IMR-90 (cell line): ENCODE measurements around the gene RGS10. TPM values are rescaled to one million over a fixed set of nuclear protein-coding genes. Genes with fewer than 3 reads are reported as not detected.
A peak's percentile ranks its signal among the peaks of the same experiment; 100 is the strongest.

Experiments used
- ATAC-seq: fragments of 200-7000 bp; cut with Tn5 transposase; 2 replicates; pipeline ENCODE4 v1.9.1; 2020; ENCODE audit warnings: low read depth, mild to moderate bottlenecking, moderate library complexity
- BruUV-seq: library from RNA; stranded (reverse); fragments of 400-500 nt; replicated peaks from 2 replicates; lab custom pipeline; 2021; lab: Mats Ljungman, UMichigan
- CTCF ChIA-PET: fragments of 300-600 bp; formaldehyde crosslinking; extraction: SDS; loops from one replicate; lab custom pipeline; 2021; ENCODE audit warnings: antibody characterized with exemption; lab: Yijun Ruan, JAX
- POLR2A ChIA-PET: fragments of 300-600 bp; sonication (Branson Sonifier 250); formaldehyde crosslinking; loops from one replicate; lab custom pipeline; 2022; ENCODE audit warnings: antibody characterized with exemption; ENCODE audit not compliant: unreplicated experiment; lab: Charles Lee
- DNase-seq: peaks from one replicate; pipeline ENCODE4 v3.0.0; 2013
- H2AFZ ChIP-seq: replicated peaks from 2 replicates; pipeline ENCODE3; 2013; ENCODE audit warnings: low read length, mild to moderate bottlenecking; ENCODE audit not compliant: poor library complexity
- H2AK5ac ChIP-seq: 2 replicates; pipeline ENCODE4 v1.6.1; 2013; ENCODE audit warnings: low read depth, low read length, inconsistent platforms
- H2AK9ac ChIP-seq: replicated peaks from 2 replicates; pipeline ENCODE3; 2013; ENCODE audit warnings: mild to moderate bottlenecking, low read depth, low read length, moderate library complexity; ENCODE audit not compliant: poor library complexity
- H2BK120ac ChIP-seq: 2 replicates; pipeline ENCODE4 v1.6.1; 2013; ENCODE audit warnings: low read depth, low read length, inconsistent platforms
- H2BK15ac ChIP-seq: 3 replicates; pipeline ENCODE4 v1.6.1; 2013; ENCODE audit warnings: low read depth, low read length, inconsistent platforms
- H2BK20ac ChIP-seq: 2 replicates; pipeline ENCODE4 v1.6.1; 2013; ENCODE audit warnings: low read depth, mild to moderate bottlenecking, inconsistent platforms, low read length, moderate library complexity
- H2BK5ac ChIP-seq: 2 replicates; pipeline ENCODE4 v1.6.1; 2013; ENCODE audit warnings: mild to moderate bottlenecking, low read depth, low read length, inconsistent platforms; ENCODE audit not compliant: poor library complexity, severe bottlenecking
- H3K14ac ChIP-seq: replicated peaks from 2 replicates; pipeline ENCODE4 v1.6.1; 2013; ENCODE audit warnings: low read depth, low read length, inconsistent platforms
- H3K18ac ChIP-seq: 2 replicates; pipeline ENCODE4 v1.6.1; 2013; ENCODE audit warnings: low read depth, low read length, control low read depth
- H3K23ac ChIP-seq: 2 replicates; pipeline ENCODE4 v1.6.1; 2013; ENCODE audit warnings: low read depth, low read length, inconsistent platforms
- H3K27ac ChIP-seq: 2 replicates; pipeline ENCODE4 v1.5.1; 2013; ENCODE audit warnings: mild to moderate bottlenecking, control low read depth, low read length; ENCODE audit not compliant: insufficient read depth
- H3K27me3 ChIP-seq: 2 replicates; pipeline ENCODE4 v1.6.1; 2013; ENCODE audit warnings: low read length; ENCODE audit not compliant: control insufficient read depth, insufficient read depth
- H3K36me3 ChIP-seq: 2 replicates; pipeline ENCODE4 v1.6.1; 2013; ENCODE audit warnings: low read length, mixed read lengths; ENCODE audit not compliant: control insufficient read depth, insufficient read depth
- H3K4ac ChIP-seq: 2 replicates; pipeline ENCODE4 v1.6.1; 2013; ENCODE audit warnings: low read depth, low read length, inconsistent platforms
- H3K4me1 ChIP-seq: 2 replicates; pipeline ENCODE4 v1.6.1; 2013; ENCODE audit warnings: low read length, mixed read lengths; ENCODE audit not compliant: control insufficient read depth, insufficient read depth
- H3K4me2 ChIP-seq: 2 replicates; pipeline ENCODE4 v1.6.1; 2013; ENCODE audit warnings: low read depth, mild to moderate bottlenecking, control low read depth, low read length, moderate library complexity
- H3K4me3 ChIP-seq: 2 replicates; pipeline ENCODE4 v1.5.1; 2013; ENCODE audit warnings: low read depth, mild to moderate bottlenecking, control low read depth, low read length, moderate library complexity; ENCODE audit not compliant: insufficient read depth
- H3K56ac ChIP-seq: 2 replicates; pipeline ENCODE4 v1.6.1; 2013; ENCODE audit warnings: low read length, inconsistent platforms; ENCODE audit not compliant: insufficient read depth; ENCODE audit errors: extremely low read depth
- H3K79me1 ChIP-seq, 2 experiments: 2 replicates each; pipeline ENCODE4 v1.6.1; 2013; ENCODE audit warnings: low read length in 2 of 2, inconsistent platforms in 1 of 2, low read depth in 1 of 2
- H3K9ac ChIP-seq: 2 replicates; pipeline ENCODE4 v1.6.1; 2013; ENCODE audit warnings: low read depth, low read length, control low read depth
- H3K9me1 ChIP-seq: 2 replicates; pipeline ENCODE4 v1.6.1; 2013; ENCODE audit warnings: low read length, inconsistent platforms; ENCODE audit not compliant: insufficient read depth
- H3K9me3 ChIP-seq: 2 replicates; pipeline ENCODE4 v1.6.1; 2013; ENCODE audit warnings: low read length; ENCODE audit not compliant: control insufficient read depth, insufficient read depth
- H4K20me1 ChIP-seq: 2 replicates; pipeline ENCODE4 v1.6.1; 2013; ENCODE audit warnings: low read length, inconsistent platforms; ENCODE audit not compliant: insufficient read depth
- H4K5ac ChIP-seq: 2 replicates; pipeline ENCODE4 v1.6.1; 2013; ENCODE audit warnings: mild to moderate bottlenecking, low read depth, low read length, control low read depth
- H4K8ac ChIP-seq, 2 experiments: 2 replicates each; pipeline ENCODE4 v1.6.1; 2013; ENCODE audit warnings: low read depth in 2 of 2, low read length in 2 of 2, control low read depth in 1 of 2, inconsistent platforms in 1 of 2
- H4K91ac ChIP-seq: 2 replicates; pipeline ENCODE4 v1.6.1; 2013; ENCODE audit warnings: low read depth, low read length, inconsistent platforms; ENCODE audit not compliant: insufficient read depth
- CEBPB ChIP-seq: IDR thresholded peaks from 2 replicates; pipeline ENCODE4 v1.6.1; 2012; ENCODE audit warnings: low read depth, low read length, improper control_type of control experiment
- MXI1 ChIP-seq: IDR thresholded peaks from 2 replicates; pipeline ENCODE4 v1.6.1; 2012; ENCODE audit warnings: low read depth, mild to moderate bottlenecking, low read length, moderate library complexity, borderline replicate concordance
- SMC3 ChIP-seq: fragments of 150-350 bp; IDR thresholded peaks from 2 replicates; pipeline ENCODE4 v1.6.1; 2016; ENCODE audit warnings: low read depth, mild to moderate bottlenecking, antibody characterized with exemption, low read length, moderate library complexity
- WGBS, 2 experiments: methylation state at CpG; one replicate each; pipeline versions ENCODE4 v1.1.5 to v1.1.7; 2013; ENCODE audit warnings: missing lambda C conversion rate in 2 of 2; ENCODE audit not compliant: insufficient read length in 1 of 2; ENCODE audit errors: extremely low coverage in 2 of 2; 5-methylcytosine and 5-hydroxymethylcytosine counted together
- dilution Hi-C: fragments of 300-500 bp; cut with HindIII; formaldehyde crosslinking; loops from one replicate; pipeline ENCODE4 v1.14.3; 2018; ENCODE audit warnings: low sequenced_read_pairs; ENCODE audit not compliant: unreplicated experiment
- in situ Hi-C: fragments of 300-500 bp; cut with MboI; formaldehyde crosslinking; loops from 3 replicates; pipeline ENCODE4 v1.14.3; 2019; ENCODE audit warnings: low sequenced_read_pairs, inconsistent platforms, mixed read lengths
- intact Hi-C: fragments of 100-400 bp; cut with micrococcal nuclease; formaldehyde crosslinking; loops from 2 replicates; pipeline ENCODE4 v1.10.0; 2022
- polyA plus RNA-seq, 3 experiments: library from polyadenylated mRNA; depleted of rRNA; stranded (reverse); fragments of >200 nt; gene quantifications; 2 replicates each; pipeline ENCODE4 v1.2.3, GENCODE V29; 2012; ENCODE audit warnings: low replicate concordance in 1 of 3
- total RNA-seq: library from RNA; depleted of rRNA; stranded (reverse); fragments of >200 nt; gene quantifications from 2 replicates; pipeline ENCODE4 v1.2.3, GENCODE V29; 2012
- TF ChIP-seq, protein P1 (sequence below): fragments of 150-350 bp; IDR thresholded peaks from 2 replicates; pipeline ENCODE4 v1.6.1; 2017; ENCODE audit warnings: mild to moderate bottlenecking, antibody characterized with exemption, low read length, low read depth
- TF ChIP-seq, protein P2 (sequence below): conservative IDR thresholded peaks from 2 replicates; pipeline ENCODE4 v1.5.1; 2012; ENCODE audit warnings: mild to moderate bottlenecking, low read depth, low read length, improper control_type of control experiment

Gene RGS10
- total and polyA plus RNA-seq, 2 of the 4 experiments (the other 2 are of a cell fraction), result 35.3 to 89.7 TPM

DNA sequence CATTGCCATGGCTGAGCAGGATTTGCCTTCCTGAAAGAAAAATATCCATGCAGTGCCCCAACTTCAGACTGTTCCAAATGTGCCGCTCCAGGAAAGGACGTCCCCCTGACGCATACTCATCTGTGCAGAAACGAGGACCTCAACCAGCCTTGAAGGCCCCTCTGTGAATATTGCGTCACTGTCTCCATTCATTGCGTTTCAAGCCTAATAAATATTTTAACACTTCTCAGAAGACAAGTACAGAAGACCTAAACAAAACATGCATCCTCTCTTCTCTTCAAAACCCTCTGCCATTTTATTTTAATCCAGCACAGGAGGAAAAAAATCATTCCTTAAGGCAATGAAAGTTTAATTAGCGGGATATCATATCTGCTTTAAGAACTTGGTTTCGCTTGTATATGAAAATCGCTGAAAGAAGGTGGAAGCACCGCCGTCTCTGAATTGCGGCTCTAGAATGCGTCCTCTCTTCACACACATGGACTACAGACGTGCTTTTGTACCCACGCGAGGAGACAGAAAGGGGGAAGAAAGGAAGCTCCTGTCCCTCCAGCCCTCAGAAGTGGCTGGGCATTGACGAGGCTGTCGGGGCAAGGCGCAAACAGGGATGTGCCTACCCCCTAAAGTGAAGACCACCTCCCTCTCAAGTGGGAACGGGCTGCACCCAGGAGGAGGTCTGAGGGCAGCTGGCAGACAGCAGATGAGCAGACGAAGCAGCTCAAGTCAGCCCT lies 36.8 kb downstream of the RGS10 start:
- Histone ChIP-seq H3K9me3 (no peaks in the 10 kb centered on the region), H3K56ac (no peak overlapping the region), H4K91ac (no peak overlapping the region), H3K4ac (no peak overlapping the region), H3K4me2 (no peak overlapping the region), H3K9ac (no peak overlapping the region), H2AK5ac (no peak overlapping the region), H3K27me3 (no peaks in the 10 kb centered on the region), H2BK15ac (no peak overlapping the region), H2BK20ac (no peak overlapping the region), H3K23ac (no peak overlapping the region), H3K36me3 (peaks cover 52% of the 10 kb centered on the region), H3K18ac (no peak overlapping the region), H2BK5ac (no peak overlapping the region), H3K4me3 (no peak overlapping the region), H4K5ac (no peak overlapping the region), H3K9me1 (peaks cover 12% of the 10 kb centered on the region), H2BK120ac (no peak overlapping the region), H2AK9ac (no peak overlapping the region), H4K20me1 (peaks cover 6% of the 10 kb centered on the region), H2AFZ (no peak overlapping the region), H3K4me1 (peaks cover under 1% of the 10 kb centered on the region; the same call in 1 of the 2 replicates), H3K14ac (no peak overlapping the region), H3K79me1 (peaks cover 2 to 23% of the 10 kb centered on the region in 2 experiments; a peak in 1 of 4 replicates), H3K27ac (no peak overlapping the region), H4K8ac (no peak overlapping the region)
- 69% methylated on average over 10 of the region's 21 CpGs; no CpG with 5 or more reads in 1 of the 2 experiments for WGBS, 2 experiments
- intact Hi-C loops (no loop called here), in situ Hi-C loops (no loop called here), dilution Hi-C loops (no loop called here)
- no TSS peak for BruUV-seq
- ATAC-seq (no peak), DNase-seq (no peak)
- TF ChIP-seq SMC3 (no peak), MXI1 (no peak), CEBPB (peak; percentile 41; the same call in 1 of the 2 replicates)
- TF ChIP-seq, protein P1, sequence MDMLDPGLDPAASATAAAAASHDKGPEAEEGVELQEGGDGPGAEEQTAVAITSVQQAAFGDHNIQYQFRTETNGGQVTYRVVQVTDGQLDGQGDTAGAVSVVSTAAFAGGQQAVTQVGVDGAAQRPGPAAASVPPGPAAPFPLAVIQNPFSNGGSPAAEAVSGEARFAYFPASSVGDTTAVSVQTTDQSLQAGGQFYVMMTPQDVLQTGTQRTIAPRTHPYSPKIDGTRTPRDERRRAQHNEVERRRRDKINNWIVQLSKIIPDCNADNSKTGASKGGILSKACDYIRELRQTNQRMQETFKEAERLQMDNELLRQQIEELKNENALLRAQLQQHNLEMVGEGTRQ, result no peak
- TF ChIP-seq, protein P2, sequence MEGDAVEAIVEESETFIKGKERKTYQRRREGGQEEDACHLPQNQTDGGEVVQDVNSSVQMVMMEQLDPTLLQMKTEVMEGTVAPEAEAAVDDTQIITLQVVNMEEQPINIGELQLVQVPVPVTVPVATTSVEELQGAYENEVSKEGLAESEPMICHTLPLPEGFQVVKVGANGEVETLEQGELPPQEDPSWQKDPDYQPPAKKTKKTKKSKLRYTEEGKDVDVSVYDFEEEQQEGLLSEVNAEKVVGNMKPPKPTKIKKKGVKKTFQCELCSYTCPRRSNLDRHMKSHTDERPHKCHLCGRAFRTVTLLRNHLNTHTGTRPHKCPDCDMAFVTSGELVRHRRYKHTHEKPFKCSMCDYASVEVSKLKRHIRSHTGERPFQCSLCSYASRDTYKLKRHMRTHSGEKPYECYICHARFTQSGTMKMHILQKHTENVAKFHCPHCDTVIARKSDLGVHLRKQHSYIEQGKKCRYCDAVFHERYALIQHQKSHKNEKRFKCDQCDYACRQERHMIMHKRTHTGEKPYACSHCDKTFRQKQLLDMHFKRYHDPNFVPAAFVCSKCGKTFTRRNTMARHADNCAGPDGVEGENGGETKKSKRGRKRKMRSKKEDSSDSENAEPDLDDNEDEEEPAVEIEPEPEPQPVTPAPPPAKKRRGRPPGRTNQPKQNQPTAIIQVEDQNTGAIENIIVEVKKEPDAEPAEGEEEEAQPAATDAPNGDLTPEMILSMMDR, result no peak
- POLR2A ChIA-PET, result no interaction called here
- CTCF ChIA-PET, result no interaction called here
